GM19372 (cell line): ENCODE data around the gene IL36RN.

ENCODE experiments used
- ATAC-seq: cut with Tn5 transposase; IDR thresholded peaks from one replicate; pipeline ENCODE4 v1.9.1; 2021; ENCODE audit warnings: mild to moderate bottlenecking, low read depth, moderate library complexity; ENCODE audit not compliant: unreplicated experiment

The IL36RN gene

DNA sequence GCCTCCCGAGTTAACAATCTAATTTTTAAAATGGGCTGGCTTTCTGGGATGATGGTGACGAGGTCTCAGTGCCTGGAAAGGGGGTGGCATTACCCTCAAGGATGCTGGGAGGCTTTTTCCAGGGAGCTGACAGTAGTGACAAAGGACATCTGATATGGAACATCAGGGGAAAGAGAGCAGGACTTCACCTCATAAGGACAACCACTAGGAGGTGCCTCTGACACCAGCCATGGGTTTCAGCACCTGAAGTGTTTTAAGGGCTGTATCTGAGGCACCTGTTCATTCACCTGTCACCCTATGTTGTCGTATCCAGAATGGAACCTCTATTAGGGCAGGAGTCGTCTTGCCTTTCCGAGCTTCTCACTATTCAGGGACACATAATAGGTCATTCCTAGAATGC, 17.1 kb upstream of the IL36RN start:
- ATAC-seq, result no peak

DNA sequence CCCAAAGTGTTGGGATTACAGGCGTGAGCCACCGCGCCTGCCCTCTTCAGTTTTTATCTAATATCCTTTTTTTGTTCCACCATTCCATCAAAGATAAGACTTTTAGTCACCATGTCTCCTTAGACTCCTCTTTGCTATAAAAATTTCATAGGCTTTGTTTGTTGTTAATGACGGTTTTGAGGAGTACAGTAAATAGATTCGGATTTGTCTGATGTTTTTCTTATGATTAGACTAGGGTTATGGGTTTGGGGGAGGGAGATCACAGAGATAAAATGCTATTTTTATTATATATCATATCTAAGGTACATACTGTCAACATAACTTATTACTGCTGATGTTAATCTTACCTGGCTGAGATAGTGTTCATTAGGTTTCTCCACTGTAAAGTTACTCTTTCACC, 12.5 kb upstream of the IL36RN start:
- no peak for ATAC-seq

DNA sequence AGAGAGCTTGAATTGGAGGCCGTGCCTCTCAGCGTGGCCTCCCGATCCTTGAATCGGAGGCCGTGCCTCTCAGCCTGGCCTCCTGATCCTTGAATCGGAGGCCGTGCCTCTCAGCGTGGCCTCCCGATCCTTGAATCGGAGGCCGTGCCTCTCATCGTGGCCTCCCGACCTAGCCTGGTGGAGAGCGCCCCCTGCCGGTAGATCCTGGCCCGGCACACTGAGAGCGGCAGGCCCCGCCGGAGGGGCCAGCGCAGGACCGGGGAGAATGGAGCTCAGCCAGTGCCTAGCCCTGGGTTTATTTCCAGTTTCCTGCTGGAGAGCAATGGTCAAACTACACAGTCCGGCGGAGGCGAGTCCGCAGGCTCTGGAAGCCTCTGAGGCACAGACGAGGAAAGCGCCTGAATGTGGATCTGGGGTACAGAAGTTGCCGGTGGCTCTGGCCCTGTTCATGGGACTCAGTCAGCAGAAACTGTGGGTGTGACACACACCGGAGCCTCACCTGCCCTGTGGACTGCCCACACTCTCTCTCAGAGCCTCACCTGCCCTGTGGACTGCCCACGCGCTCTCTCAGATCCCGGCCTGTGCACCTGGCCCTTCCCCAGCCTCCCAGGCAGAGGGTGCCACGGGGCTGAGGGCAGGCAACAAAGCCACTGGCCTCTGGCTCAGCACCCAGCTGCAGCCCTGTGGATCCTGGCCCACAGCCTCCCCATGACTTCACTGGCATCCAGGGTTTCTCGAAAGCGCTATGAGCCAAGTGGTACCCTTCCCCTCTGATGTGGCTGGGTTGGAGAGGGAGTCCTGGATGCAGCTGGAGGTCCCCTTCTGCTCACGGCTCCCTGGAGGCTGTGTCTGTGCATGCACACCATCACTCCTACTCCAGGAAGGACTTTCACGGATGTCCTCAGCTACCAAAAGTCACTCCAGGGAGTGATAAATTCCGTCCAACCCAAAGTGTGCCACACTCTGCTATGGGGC, 7.8 kb upstream of the IL36RN start:
- ATAC-seq, result no peak

DNA sequence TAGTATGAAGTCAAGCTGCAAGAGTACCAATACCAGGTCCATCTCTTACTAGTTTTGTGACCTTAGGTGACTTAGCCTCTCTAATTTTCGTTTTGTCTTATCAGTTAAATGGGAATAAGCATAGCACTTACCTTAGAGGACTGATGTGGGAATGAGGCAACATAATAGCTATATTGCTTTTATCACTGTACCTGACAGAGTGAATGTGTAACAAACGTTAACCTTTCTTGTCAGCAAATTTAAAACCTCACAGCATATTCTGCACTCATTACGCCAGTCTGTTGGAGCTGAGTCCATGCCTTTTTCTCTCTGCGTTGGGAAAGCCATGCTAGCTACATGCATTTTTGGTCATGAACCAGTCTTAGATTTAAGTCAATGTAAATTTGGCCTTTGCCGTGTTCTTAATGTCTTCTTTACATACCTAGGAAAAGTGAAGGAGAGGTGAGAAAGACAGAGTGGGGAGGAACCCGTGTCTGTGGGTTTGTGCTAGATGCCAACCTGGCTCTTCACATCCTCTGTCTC, 6.5 kb upstream of the IL36RN start, which contains the start of gene IL36B:
Gene IL36B (minus strand): TSS at position 472 of the 522 bp plus-strand sequence.
- no peak for ATAC-seq

DNA sequence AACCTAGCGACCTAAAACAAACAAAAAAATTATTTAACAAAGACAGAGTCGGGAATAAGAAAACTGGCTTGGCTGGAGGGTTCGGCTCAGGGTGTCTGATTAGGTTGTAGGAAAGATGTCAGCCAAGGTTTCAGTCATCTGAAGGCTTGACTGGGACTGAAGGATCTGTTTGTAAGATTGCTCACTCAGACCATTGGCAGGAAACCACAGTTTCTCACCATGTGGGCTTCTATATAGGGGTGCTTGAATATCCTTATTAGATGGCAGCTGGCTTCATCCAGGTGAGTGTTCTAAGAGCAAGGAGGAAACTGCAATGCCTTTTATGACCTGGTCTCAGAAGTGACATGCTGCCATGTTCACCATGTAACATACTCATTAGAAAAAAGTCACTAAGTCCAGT, 5.3 kb upstream of the IL36RN start:
- no peak for ATAC-seq

DNA sequence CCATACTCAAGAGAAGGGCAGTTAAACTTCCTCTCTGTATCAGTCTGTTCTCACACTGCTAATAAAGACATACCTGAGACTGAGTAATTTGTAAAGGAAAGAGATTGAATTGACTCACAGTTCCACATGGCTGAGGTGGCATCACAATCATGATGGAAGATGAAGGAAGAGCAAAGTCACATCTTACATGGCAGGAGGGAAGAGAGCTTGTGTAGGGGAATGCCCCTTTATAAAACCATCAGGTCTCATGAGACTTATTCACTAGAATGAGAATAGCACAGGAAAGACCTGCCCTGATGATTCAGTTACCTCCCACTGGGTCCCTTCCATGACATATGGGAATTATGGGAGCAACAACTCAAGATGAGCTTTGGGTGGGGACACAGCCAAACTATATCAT, 4.9 kb upstream of the IL36RN start:
- ATAC-seq, result no peak

DNA sequence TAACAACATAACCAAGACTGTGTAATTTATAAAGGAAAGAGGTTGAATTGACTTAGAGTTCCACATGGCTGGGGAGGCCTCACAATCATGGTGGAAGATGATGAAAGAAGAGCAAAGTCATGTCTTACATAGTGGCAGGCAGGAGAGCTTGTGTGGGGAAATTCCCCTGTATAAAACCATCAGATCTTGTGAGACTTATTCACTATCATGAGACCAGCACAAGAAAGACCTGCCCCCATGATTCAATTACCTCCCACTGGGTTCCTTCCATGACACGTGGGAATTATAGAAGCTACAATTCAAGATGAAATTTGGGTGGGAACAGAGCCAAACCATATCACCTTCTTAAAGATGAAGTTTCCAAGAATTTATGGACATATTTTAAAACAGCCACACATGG, 2.5 kb upstream of the IL36RN start:
- ATAC-seq, result no peak

DNA sequence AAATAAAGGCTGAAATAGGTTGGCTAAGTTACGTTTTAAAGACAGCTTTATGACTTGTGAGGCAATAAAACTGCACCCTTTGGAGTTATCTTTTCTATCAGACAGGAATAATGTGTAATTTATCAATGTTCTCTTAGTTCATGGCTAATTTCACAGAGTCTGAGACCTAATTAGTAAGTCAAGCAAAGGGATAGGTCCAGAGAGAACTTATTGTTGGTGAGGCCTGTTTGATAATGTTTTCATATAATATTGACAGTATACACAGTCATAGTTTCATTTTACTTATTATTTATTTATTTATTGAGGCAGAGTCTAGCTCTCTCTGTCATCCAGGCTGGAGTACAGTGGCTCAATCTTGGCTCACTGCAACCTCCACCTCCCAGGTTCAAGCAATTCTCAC, 1.9 kb upstream of the IL36RN start:
- ATAC-seq, result no peak

DNA sequence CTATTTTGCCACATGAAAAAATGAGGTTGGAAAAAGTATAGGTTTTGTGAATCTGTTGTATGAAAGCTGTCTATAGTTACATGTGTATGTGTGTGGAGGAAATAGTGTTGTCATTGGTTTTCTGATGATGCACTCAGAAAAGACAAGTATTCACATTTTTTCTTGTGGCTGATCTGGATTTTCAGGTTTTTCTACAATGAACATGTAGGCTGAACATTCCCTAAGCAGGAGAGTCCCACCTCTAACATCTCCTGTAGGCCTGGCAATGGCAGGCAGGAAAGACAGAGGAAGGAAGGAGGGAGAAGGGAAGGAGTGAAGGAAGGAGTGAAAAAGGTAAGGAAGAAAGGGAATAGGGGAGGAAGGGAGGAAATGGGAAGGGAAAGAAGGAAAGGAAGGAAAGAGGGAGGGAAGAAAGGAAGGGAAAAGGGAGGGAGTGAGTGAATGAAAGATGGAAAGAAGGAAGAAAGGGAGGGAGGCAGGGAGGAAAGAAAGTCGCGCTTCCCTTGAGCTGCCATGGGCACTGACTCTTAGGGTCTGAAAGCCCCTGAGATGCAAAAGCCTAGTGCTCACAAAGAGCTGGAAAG, 495 bp upstream of the IL36RN start:
- no peak for ATAC-seq

DNA sequence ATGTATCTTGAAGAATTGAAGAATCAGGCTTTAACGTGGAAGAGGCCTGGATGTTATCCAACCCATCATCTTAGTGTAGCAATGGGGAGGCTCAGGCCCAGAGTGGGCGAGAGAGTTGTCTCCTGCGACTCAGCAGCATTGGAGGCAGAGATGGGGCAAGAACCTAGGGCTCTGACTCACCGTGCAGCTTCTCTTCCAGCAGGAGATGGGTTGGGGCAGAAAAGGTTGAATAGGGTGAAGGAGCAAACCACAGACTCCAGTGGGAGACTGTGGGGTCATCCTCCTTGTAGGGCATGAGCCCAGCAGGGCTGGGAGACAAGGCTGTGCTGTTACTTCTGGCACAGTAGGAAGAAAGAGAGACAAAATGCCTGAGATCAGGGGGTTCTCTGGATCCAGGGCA, 1.4 kb downstream of the IL36RN start:
- no peak for ATAC-seq

DNA sequence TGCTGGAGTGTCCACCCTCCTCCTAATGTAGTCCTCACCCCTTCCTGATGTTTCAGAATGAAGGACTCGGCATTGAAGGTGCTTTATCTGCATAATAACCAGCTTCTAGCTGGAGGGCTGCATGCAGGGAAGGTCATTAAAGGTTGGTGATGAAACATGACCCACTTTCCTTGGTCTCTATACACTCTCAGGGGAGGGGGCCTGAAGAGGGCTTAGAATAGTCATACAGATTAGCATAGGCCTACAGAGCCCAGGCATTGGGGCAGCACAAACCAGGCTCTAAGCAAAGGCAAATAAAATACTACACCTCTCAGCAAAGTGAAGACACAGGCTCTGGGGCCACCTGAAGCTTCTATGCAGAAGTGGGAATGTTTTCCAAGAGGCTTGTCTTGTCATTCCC, 1.8 kb downstream of the IL36RN start:
- ATAC-seq, result no peak

DNA sequence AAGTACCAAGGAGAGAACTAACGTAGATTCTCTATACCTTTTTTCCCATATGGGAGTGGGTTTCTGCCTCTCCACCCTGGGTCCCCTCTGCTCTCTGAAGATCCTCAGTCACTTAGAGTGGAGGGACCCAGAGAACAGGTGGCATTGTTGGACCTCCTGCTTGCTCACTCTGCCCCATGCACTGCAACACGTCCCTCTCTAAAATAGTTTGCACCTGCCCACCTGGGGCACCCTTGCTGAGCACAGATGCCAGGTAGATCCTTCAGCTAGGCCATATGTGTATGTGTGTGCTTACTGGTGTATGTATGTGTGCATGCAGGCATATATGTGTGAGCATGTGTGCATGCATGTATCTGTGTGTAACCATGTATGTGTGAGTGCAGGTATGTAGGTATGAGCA, 2.2 kb downstream of the IL36RN start:
- ATAC-seq, result no peak

DNA sequence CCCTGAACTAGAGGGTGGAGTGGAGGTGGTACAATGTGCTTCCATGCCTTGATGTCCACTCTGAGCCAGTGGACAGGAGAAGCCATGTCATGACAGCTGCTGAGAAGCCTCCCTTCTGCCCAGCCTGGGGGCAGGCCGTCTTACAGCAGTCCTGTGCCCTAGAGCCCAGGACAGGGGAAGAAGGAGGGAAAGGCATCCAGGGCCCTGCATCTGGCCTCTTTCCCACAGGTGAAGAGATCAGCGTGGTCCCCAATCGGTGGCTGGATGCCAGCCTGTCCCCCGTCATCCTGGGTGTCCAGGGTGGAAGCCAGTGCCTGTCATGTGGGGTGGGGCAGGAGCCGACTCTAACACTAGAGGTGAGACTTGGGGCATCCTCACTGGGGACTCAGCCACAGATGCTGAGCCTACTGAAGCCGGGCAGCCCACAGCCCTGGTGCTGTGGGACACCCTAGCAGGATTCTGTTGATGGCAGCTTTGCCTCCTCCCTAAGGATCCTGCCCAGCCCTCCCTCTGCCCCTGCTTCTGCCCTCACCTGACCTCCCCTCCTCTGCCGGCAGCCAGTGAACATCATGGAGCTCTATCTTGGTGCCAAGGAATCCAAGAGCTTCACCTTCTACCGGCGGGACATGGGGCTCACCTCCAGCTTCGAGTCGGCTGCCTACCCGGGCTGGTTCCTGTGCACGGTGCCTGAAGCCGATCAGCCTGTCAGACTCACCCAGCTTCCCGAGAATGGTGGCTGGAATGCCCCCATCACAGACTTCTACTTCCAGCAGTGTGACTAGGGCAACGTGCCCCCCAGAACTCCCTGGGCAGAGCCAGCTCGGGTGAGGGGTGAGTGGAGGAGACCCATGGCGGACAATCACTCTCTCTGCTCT, 3.1 kb downstream of the IL36RN start:
- ATAC-seq, result no peak

DNA sequence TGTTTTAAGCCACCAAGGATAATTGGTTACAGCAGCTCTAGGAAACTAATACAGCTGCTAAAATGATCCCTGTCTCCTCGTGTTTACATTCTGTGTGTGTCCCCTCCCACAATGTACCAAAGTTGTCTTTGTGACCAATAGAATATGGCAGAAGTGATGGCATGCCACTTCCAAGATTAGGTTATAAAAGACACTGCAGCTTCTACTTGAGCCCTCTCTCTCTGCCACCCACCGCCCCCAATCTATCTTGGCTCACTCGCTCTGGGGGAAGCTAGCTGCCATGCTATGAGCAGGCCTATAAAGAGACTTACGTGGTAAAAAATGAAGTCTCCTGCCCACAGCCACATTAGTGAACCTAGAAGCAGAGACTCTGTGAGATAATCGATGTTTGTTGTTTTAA, 5.3 kb downstream of the IL36RN start:
- ATAC-seq, result no peak

DNA sequence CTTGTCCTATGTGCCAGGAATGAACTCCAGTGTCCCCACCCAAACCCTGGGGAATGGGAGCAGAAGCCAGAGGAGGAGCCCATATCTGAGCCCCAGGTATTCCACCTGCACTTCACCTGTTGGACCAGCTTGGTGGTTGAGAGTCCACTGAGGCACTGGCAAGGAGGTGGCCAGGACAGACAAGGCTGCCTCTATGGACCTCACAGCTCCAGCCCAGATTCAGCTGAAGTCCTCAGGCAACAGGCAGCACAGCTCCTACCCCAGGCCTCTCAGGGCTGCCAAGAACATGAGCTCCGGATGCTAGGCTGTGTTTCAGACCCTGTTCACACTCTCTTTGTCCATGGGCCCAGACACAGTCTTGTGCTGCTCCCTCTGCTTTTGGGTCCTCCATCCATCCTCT, 5.9 kb downstream of the IL36RN start:
- ATAC-seq, result no peak

DNA sequence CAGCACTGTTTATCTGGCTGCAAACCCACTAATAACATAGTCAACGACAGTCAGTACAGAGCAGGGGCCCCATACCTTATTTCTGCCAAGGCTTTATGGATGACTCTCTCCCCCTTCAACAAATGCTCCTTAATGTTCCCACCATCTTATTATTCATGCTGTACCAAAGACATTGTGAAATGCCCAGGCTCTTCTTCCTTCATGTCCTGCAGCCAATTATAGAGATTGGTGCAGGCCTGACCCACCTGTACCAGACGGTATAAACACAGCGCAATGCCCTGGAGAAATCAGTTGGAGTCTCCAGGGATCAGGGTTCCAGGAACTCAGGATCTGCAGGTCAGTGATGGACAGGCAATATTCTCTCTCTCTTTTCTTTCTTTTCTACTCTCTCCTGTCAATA, 8.7 kb downstream of the IL36RN start, which contains the start of gene IL1F10:
Gene IL1F10 (plus strand): TSS at position 290 of the 400 bp plus-strand sequence. CDS start 4,769 bp downstream, outside the sequence.
- no peak for ATAC-seq

DNA sequence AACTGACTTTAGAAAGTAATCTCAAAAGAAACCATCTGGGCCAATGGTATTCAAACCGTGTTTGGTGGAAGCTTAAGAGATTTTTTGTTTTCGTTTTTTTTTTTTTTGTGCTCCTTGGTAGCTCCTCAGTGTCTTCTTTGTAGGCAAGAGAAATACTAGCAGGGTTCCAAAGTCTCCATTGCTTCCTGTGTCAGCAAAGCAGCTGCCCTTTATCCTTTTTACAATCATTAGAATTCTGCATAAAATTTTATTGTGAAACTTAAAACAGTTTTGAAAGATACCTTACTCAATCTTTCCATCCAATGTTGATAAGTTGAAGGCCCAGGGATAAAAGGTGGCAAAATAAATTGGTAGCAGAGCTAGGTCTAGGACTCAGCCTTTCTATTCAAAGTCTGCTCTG, 9.3 kb downstream of the IL36RN start:
- no peak for ATAC-seq

DNA sequence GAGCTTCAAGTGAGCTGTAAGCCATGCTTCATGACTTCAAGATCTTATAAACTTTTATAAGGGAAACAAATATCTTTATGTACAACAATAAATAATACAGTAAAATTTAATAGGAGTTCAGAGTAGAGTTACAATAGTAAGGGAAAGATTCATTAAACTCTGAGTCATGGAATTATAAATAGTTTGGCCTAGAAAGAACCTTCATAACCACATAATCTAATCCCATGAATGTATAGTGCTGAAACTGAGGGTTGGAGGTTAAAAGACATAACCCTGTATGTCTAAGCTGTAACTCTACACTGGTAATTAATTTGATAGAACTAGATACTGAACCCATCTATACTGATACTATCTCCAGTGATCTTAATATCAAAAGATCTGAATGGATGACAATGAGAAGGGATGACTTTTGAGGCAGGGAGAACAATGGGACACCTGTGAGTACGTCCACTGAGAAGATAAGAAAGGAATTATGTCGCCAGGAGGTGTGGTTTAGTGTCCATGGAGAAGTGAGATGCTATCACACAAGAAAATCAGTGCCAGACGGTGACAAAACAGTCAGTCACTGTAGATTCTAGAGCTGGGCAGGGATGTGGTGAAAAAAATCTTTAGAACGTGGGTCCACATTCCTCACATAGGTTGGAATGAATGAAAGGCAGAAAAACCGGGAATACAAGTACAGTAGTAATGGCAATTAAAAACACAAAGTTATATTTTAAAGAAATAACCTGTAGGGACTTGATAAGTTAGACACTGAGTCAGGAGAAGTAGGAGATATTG, 9.9 kb downstream of the IL36RN start:
- ATAC-seq, result no peak

DNA sequence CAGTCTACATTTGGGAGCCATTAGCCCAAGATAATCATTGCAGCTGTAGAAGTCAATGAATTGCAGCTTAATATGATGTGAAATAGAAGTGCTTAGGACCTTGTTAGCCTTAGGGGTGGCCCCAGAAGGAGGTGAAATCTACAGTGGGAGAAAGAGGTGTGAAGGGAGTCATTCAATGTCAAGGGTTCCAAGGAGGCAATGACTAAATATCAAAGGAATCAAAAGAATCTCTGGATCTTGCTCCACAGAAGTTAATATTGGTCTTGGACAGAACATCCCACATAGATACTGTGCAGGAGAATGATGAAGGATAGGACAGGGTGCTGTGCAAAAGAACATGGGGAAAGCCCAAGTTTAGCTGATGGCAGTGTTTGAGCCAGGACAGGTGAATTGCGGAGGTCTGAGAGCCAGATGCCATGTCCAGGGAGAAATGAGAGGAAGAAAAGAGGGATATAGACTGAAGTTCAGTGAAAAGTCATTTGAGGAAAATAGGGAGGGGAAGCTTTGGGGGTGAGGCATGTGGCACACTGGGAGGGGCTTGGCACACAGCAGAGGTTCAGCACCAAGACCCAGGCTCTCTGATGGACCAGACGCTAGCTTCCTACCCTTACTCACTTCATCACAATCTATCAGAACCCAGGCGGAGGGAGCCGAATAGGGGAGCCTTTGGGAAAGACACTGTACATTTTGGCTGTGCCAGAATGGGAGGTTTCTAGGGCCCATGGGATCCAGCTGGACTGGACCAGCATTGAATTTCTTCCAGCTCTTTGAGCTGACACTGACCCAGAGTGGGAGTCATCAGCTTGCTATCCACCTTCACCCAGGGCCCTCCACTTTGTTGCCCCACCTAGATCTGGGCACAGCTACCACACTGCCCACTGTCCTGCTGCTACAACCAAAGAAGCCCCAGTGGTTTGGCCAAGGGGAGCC, 10.9 kb downstream of the IL36RN start:
- no peak for ATAC-seq
